Mucosa of rectum (tissue), 2 donors: ENCODE measurements around the gene FCHSD1.

Experiments used
- H3K27ac ChIP-seq, 2 donors: one replicate each; pipeline ENCODE4 v1.7.0; 2013; ENCODE audit warnings: inconsistent platforms in 2 of 2, low read depth in 2 of 2, low read length in 2 of 2
- H3K27me3 ChIP-seq, 2 donors: one replicate each; pipeline ENCODE4 v1.7.0; 2013; ENCODE audit warnings: low read length in 2 of 2; ENCODE audit not compliant: control insufficient read depth in 2 of 2, insufficient read depth in 2 of 2
- H3K36me3 ChIP-seq, 2 donors: one replicate each; pipeline ENCODE4 v1.7.0; 2013; ENCODE audit warnings: low read length in 2 of 2; ENCODE audit not compliant: control insufficient read depth in 2 of 2, insufficient read depth in 2 of 2
- H3K4me1 ChIP-seq, 2 donors: one replicate each; pipeline ENCODE4 v1.7.0; 2013; ENCODE audit warnings: low read length in 2 of 2, mild to moderate bottlenecking in 1 of 2; ENCODE audit not compliant: control insufficient read depth in 2 of 2, insufficient read depth in 2 of 2
- H3K4me3 ChIP-seq, 2 donors: one replicate each; pipeline ENCODE4 v1.7.0; 2013; ENCODE audit warnings: low read length in 2 of 2
- H3K9ac ChIP-seq, 2 donors: one replicate each; pipeline ENCODE4 v1.7.0; 2013; ENCODE audit warnings: low read length in 2 of 2, low read depth in 1 of 2, mild to moderate bottlenecking in 1 of 2
- H3K9me3 ChIP-seq, 2 donors: one replicate each; pipeline ENCODE4 v1.7.0; 2013; ENCODE audit warnings: low read length in 2 of 2; ENCODE audit not compliant: control insufficient read depth in 2 of 2
- donor health status: healthy.
- donor health status: Normal muscosa, but diverticular disease.

FCHSD1 gene

GRCh38 chr5:141657937-141658545 lies 6.8 kb upstream of the FCHSD1 start:
- Histone ChIP-seq H3K9ac (no peak overlapping the region), H3K4me3 (no peak overlapping the region), H3K36me3 (peaks cover 0 to 10% of the 10 kb centered on the region in 2 donors), H3K27me3 (no peaks in the 10 kb centered on the region), H3K27ac (no peak overlapping the region), H3K4me1 (no peaks in the 10 kb centered on the region), H3K9me3 (no peaks in the 10 kb centered on the region)

GRCh38 chr5:141657404-141657803 lies 6.2 kb upstream of the FCHSD1 start:
- Histone ChIP-seq H3K27me3 (no peaks in the 10 kb centered on the region), H3K36me3 (peaks cover 0 to 10% of the 10 kb centered on the region in 2 donors), H3K9me3 (no peaks in the 10 kb centered on the region), H3K9ac (no peak overlapping the region), H3K27ac (no peak overlapping the region), H3K4me3 (no peak overlapping the region), H3K4me1 (no peaks in the 10 kb centered on the region)

GRCh38 chr5:141656396-141656795 lies 5.2 kb upstream of the FCHSD1 start:
- Histone ChIP-seq H3K27me3 (no peaks in the 10 kb centered on the region), H3K9ac (no peak overlapping the region), H3K36me3 (peaks cover 0 to 10% of the 10 kb centered on the region in 2 donors), H3K27ac (no peak overlapping the region), H3K9me3 (no peaks in the 10 kb centered on the region), H3K4me1 (peaks cover 0 to 5% of the 10 kb centered on the region in 2 donors), H3K4me3 (no peak overlapping the region)

- H3K4me1 ChIP-seq, result peaks cover 5 to 7% of the 10 kb centered on the region in 2 donors
- no peaks in the 10 kb centered on the region for H3K9me3 ChIP-seq
- H3K36me3 ChIP-seq, result peaks cover 0 to 10% of the 10 kb centered on the region in 2 donors
- no peak overlapping the region for H3K4me3 ChIP-seq
- no peak overlapping the region for H3K9ac ChIP-seq
- no peak overlapping the region for H3K27ac ChIP-seq
- no peaks in the 10 kb centered on the region for H3K27me3 ChIP-seq
Measured at GRCh38 chr5:141655020-141655419, 3.8 kb upstream of the FCHSD1 start.

GRCh38 chr5:141654298-141654697 lies 3.1 kb upstream of the FCHSD1 start:
- Histone ChIP-seq H3K27ac (no peak overlapping the region), H3K36me3 (peaks cover 0 to 10% of the 10 kb centered on the region in 2 donors), H3K9ac (no peak overlapping the region), H3K9me3 (no peaks in the 10 kb centered on the region), H3K27me3 (no peaks in the 10 kb centered on the region), H3K4me3 (no peak overlapping the region), H3K4me1 (peaks cover 5 to 7% of the 10 kb centered on the region in 2 donors)

GRCh38 chr5:141651728-141652105 lies 499 bp upstream of the FCHSD1 start:
- H3K27me3 ChIP-seq, result no peaks in the 10 kb centered on the region
- peaks cover 0 to 9% of the 10 kb centered on the region in 2 donors for H3K36me3 ChIP-seq
- peak overlapping the region; percentile 81 to 83 for H3K4me3 ChIP-seq
- no peaks in the 10 kb centered on the region for H3K9me3 ChIP-seq
- H3K27ac ChIP-seq, result peak overlapping the region in 1 of 2 donors; percentile 28
- peaks cover 5 to 7% of the 10 kb centered on the region in 2 donors for H3K4me1 ChIP-seq
- H3K9ac ChIP-seq, result peak overlapping the region; percentile 55 to 60

GRCh38 chr5:141649972-141650371 lies 1.2 kb downstream of the FCHSD1 start:
- Histone ChIP-seq H3K27ac (no peak overlapping the region), H3K4me1 (peaks cover 5 to 7% of the 10 kb centered on the region in 2 donors), H3K9me3 (no peaks in the 10 kb centered on the region), H3K9ac (no peak overlapping the region), H3K36me3 (peaks cover 6 to 12% of the 10 kb centered on the region in 2 donors), H3K27me3 (no peaks in the 10 kb centered on the region), H3K4me3 (no peak overlapping the region)

GRCh38 chr5:141649056-141649688 lies 2.0 kb downstream of the FCHSD1 start:
- Histone ChIP-seq H3K27me3 (no peaks in the 10 kb centered on the region), H3K36me3 (peaks cover 12% of the 10 kb centered on the region in 2 donors), H3K9ac (no peak overlapping the region), H3K4me3 (no peak overlapping the region), H3K27ac (no peak overlapping the region), H3K4me1 (peaks cover 5 to 7% of the 10 kb centered on the region in 2 donors), H3K9me3 (no peaks in the 10 kb centered on the region)

GRCh38 chr5:141647851-141648250 lies 3.4 kb downstream of the FCHSD1 start:
- H3K27ac ChIP-seq, result no peak overlapping the region
- peaks cover 5 to 7% of the 10 kb centered on the region in 2 donors for H3K4me1 ChIP-seq
- no peak overlapping the region for H3K9ac ChIP-seq
- no peaks in the 10 kb centered on the region for H3K9me3 ChIP-seq
- H3K27me3 ChIP-seq, result no peaks in the 10 kb centered on the region
- peaks cover 13 to 15% of the 10 kb centered on the region in 2 donors for H3K36me3 ChIP-seq
- no peak overlapping the region for H3K4me3 ChIP-seq

- Histone ChIP-seq H3K4me3 (no peak overlapping the region), H3K27me3 (no peaks in the 10 kb centered on the region), H3K9ac (no peak overlapping the region), H3K36me3 (peaks cover 13 to 18% of the 10 kb centered on the region in 2 donors), H3K9me3 (no peaks in the 10 kb centered on the region), H3K27ac (no peak overlapping the region), H3K4me1 (peaks cover 5 to 7% of the 10 kb centered on the region in 2 donors)
Measured at GRCh38 chr5:141647242-141647641, 4.0 kb downstream of the FCHSD1 start.
